Sciatic nerve (tissue), 2 donors: Measurements from ENCODE around the gene IL6R. TPM values are rescaled to one million over a fixed set of nuclear protein-coding genes. Genes with fewer than 3 reads are reported as not detected.

ENCODE experiments used
- ATAC-seq: fragments of 200-7000 bp; cut with Tn5 transposase; one replicate; pipeline ENCODE4 v1.9.1; 2020; ENCODE audit warnings: mild to moderate bottlenecking, moderate library complexity
- DNase-seq: peaks from one replicate; pipeline ENCODE4 v3.0.0-alpha.2; 2020; ENCODE audit warnings: low spot score
- intact Hi-C: fragments of 100-400 bp; cut with DNase I; formaldehyde crosslinking; loops from one replicate; pipeline ENCODE4 v1.14.2; 2022
- total RNA-seq: library from RNA; stranded (reverse); fragmentation: NEBNext Ultra II Directional; extraction: Animal tissue kit (Norgen Biotek cat#: 25700); gene quantifications from one replicate; pipeline ENCODE4 v1.2.1, GENCODE V29; 2021
- donor health status: DM: no; HTN: no; CAD: no.
- donor health status: DM: no; HTN: no; CAD: no.

IL6R gene
- total RNA-seq, 1 donor from 2014 or later, result 26.6 TPM

GRCh38 chr1:154442006-154442740 lies 37.0 kb downstream of the IL6R start:
- no peak for ATAC-seq
- intact Hi-C loops, result no loop called here
- DNase-seq, result no peak

- ATAC-seq, result no peak
- no peak for DNase-seq
- intact Hi-C loops, result no loop called here
Measured at GRCh38 chr1:154443274-154444013, 38.3 kb downstream of the IL6R start.

- intact Hi-C loops, result no loop called here
- DNase-seq (no peak), ATAC-seq (no peak)
Measured at GRCh38 chr1:154445040-154445472, 39.9 kb downstream of the IL6R start.

- intact Hi-C loops, result no loop called here
- DNase-seq, result no peak
- ATAC-seq, result peak; percentile 90
Measured at GRCh38 chr1:154446292-154446691, 41.1 kb downstream of the IL6R start.

GRCh38 chr1:154446789-154447188 lies 41.6 kb downstream of the IL6R start:
- intact Hi-C loops, result no loop called here
- DNase-seq (no peak), ATAC-seq (no peak)

- no peak for DNase-seq
- no peak for ATAC-seq
- intact Hi-C loops, result no loop called here
Measured at GRCh38 chr1:154448331-154448811, 43.2 kb downstream of the IL6R start.

- ATAC-seq, result peak; percentile 55
- DNase-seq, result no peak
- intact Hi-C loops, result no loop called here
Measured at GRCh38 chr1:154453161-154453560, 48.0 kb downstream of the IL6R start.

- DNase-seq, result no peak
- peak; percentile 91 for ATAC-seq
- intact Hi-C loops, result no loop called here
Measured at GRCh38 chr1:154453574-154454352, 48.6 kb downstream of the IL6R start.

GRCh38 chr1:154454386-154455120 lies 49.4 kb downstream of the IL6R start:
- intact Hi-C loops, result no loop called here
- no peak for DNase-seq
- ATAC-seq, result no peak

- no peak for ATAC-seq
- DNase-seq, result no peak
- intact Hi-C loops, result no loop called here
Measured at GRCh38 chr1:154456631-154457030, 51.5 kb downstream of the IL6R start.

GRCh38 chr1:154459080-154459479 lies 53.9 kb downstream of the IL6R start:
- intact Hi-C loops, result no loop called here

GRCh38 chr1:154460695-154461260 lies 55.6 kb downstream of the IL6R start:
- intact Hi-C loops, result no loop called here
- ATAC-seq (no peak), DNase-seq (no peak)

More at GRCh38 chr1:154459080-154459479, 53.9 kb downstream of the IL6R start:
- ATAC-seq (no peak), DNase-seq (no peak)

- intact Hi-C loops, result no loop called here
- DNase-seq (no peak), ATAC-seq (peak; percentile 48)
Measured at GRCh38 chr1:154463512-154463990, 58.4 kb downstream of the IL6R start.

GRCh38 chr1:154465621-154466195 lies 60.6 kb downstream of the IL6R start:
- intact Hi-C loops, result no loop called here
- no peak for ATAC-seq
- DNase-seq, result no peak

- ATAC-seq (no peak), DNase-seq (no peak)
- intact Hi-C loops, result no loop called here
Measured at GRCh38 chr1:154466206-154466605, 61.1 kb downstream of the IL6R start.

- no peak for DNase-seq
- intact Hi-C loops, result no loop called here
- no peak for ATAC-seq
Measured at GRCh38 chr1:154466921-154467417, 61.8 kb downstream of the IL6R start.

- no peak for ATAC-seq
- DNase-seq, result no peak
- intact Hi-C loops, result no loop called here
Measured at GRCh38 chr1:154467434-154468102, 62.4 kb downstream of the IL6R start.
